CD4-positive, alpha-beta T cell treated with Interleukin-21 for 1 hour (primary cell): ENCODE results near the gene SMPX.

ENCODE experiments used
- DNase-seq: peaks from one replicate; pipeline ENCODE4 v3.0.0-alpha.2; 2020

Gene SMPX

GRCh38 chrX:21708116-21708515 is 49.8 kb downstream of the SMPX start:
- DNase-seq: no peak

GRCh38 chrX:21705225-21705624 is 52.7 kb downstream of the SMPX start:
- no peak for DNase-seq

GRCh38 chrX:21702725-21703124 is 55.2 kb downstream of the SMPX start:
- no peak for DNase-seq

- DNase-seq: no peak
These were observed 56.9 kb downstream of the SMPX start for GRCh38 chrX:21700967-21701366.

- no peak for DNase-seq
These were observed 57.6 kb downstream of the SMPX start for GRCh38 chrX:21700275-21700674.

- DNase-seq: no peak
These were observed 58.8 kb downstream of the SMPX start for GRCh38 chrX:21699136-21699535.

GRCh38 chrX:21698272-21698671 is 59.6 kb downstream of the SMPX start:
- no peak for DNase-seq

GRCh38 chrX:21691512-21692018 is 66.4 kb downstream of the SMPX start:
- DNase-seq: no peak

- DNase-seq: no peak
These were observed 74.0 kb downstream of the SMPX start for GRCh38 chrX:21683941-21684340.

- no peak for DNase-seq
These were observed 79.8 kb downstream of the SMPX start for GRCh38 chrX:21678048-21678612.

GRCh38 chrX:21675931-21676330 is 82.0 kb downstream of the SMPX start:
- no peak for DNase-seq

GRCh38 chrX:21674430-21675186 is 83.3 kb downstream of the SMPX start:
- DNase-seq: no peak

- DNase-seq: no peak
These were observed 91.2 kb downstream of the SMPX start for GRCh38 chrX:21666679-21667078.

GRCh38 chrX:21666252-21666651 is 91.7 kb downstream of the SMPX start:
- DNase-seq: no peak

- DNase-seq: no peak
These were observed 95.2 kb downstream of the SMPX start for GRCh38 chrX:21662761-21663160.

GRCh38 chrX:21661316-21661715 is 96.6 kb downstream of the SMPX start:
- no peak for DNase-seq

- no peak for DNase-seq
These were observed 97.8 kb downstream of the SMPX start for GRCh38 chrX:21660156-21660555.

- DNase-seq: no peak
These were observed 98.6 kb downstream of the SMPX start for GRCh38 chrX:21659320-21659719.

- peak; percentile 2 for DNase-seq
These were observed 99.2 kb downstream of the SMPX start for GRCh38 chrX:21658746-21659145.

- no peak for DNase-seq
These were observed 99.7 kb downstream of the SMPX start, which contains the start of gene KLHL34 for GRCh38 chrX:21658152-21658737. KLHL34 (minus strand) TSS chrX:21658330; CDS start chrX:21657788, 542 bp downstream.

- no peak for DNase-seq
These were observed 100.4 kb downstream of the SMPX start for GRCh38 chrX:21657318-21658151.

GRCh38 chrX:21656587-21657317 is 101.2 kb downstream of the SMPX start:
- no peak for DNase-seq
